K562 (cell line): ENCODE results near the gene PLXNA2. TPM values are rescaled to one million over a fixed set of nuclear protein-coding genes. Genes with fewer than 3 reads are reported as not detected.

Experiments
- ATAC-seq: fragments of 200-7000 bp; cut with Tn5 transposase; 3 replicates; pipeline ENCODE4 v1.9.1; 2020; ENCODE audit warnings: moderate library complexity
- BruUV-seq: library from RNA; stranded (reverse); fragments of 400-500 nt; replicated peaks from 2 replicates; lab custom pipeline; 2021; lab: Mats Ljungman, UMichigan
- CTCF ChIA-PET: fragments of 300-600 bp; formaldehyde crosslinking; extraction: SDS; loops from one replicate; lab custom pipeline; 2021; ENCODE audit warnings: low intra/inter-chr PET ratio; lab: Yijun Ruan, JAX
- POLR2A ChIA-PET: fragments of 300-600, 350-650 bp; sonication (Branson Sonifier 250); formaldehyde crosslinking; extraction: SDS; loops from one replicate; lab custom pipeline; 2021; ENCODE audit warnings: antibody characterized with exemption, inconsistent platforms; lab: Yijun Ruan, JAX
- DNase-seq, 4 experiments: peaks; one replicate each; pipeline versions ENCODE4 v3.0.0 to v3.0.0-alpha.2; 2011 to 2018; ENCODE audit warnings: low spot score in 3 of 4, mixed read lengths in 3 of 4; ENCODE audit errors: extremely low read depth in 1 of 4
- FAIRE-seq: peaks from 2 replicates; lab custom pipeline; 2011; peaks lifted over from hg19 to GRCh38; lab: Jason Lieb, UNC
- H2AFZ ChIP-seq: 2 replicates; pipeline ENCODE4 v1.6.0; 2011; ENCODE audit warnings: low read depth, low read length, control low read depth, inconsistent platforms
- H3K27ac ChIP-seq: fragments of 200-600 bp; 3 replicates; pipeline ENCODE4 v1.8.0; 2011; ENCODE audit warnings: low read depth, mild to moderate bottlenecking, control low read depth, inconsistent platforms, low read length, moderate library complexity, mixed read lengths; ENCODE audit errors: extremely low read depth
- H3K27me3 ChIP-seq, 2 experiments: fragments of 300-600 bp in 1 of 2; 2 replicates in 1 of 2; 3 replicates in 1 of 2; pipeline versions ENCODE4 v1.6.0 to v1.8.0; 2011; ENCODE audit warnings: inconsistent platforms in 2 of 2, low read length in 2 of 2, mild to moderate bottlenecking in 1 of 2, mixed read lengths in 1 of 2, moderate library complexity in 1 of 2; ENCODE audit not compliant: control insufficient read depth in 2 of 2, insufficient read depth in 2 of 2
- H3K36me3 ChIP-seq: fragments of 300-600 bp; 3 replicates; pipeline ENCODE4 v1.8.0; 2011; ENCODE audit warnings: mild to moderate bottlenecking, low read length, inconsistent platforms; ENCODE audit not compliant: control insufficient read depth, insufficient read depth
- H3K4me1 ChIP-seq, 2 experiments: fragments of 200-600 bp in 1 of 2; replicated peaks in 1 of 2; 2 replicates in 1 of 2; 3 replicates in 1 of 2; pipeline versions ENCODE4 v1.5.1 to v1.8.0; 2011; ENCODE audit warnings: inconsistent platforms in 2 of 2, low read length in 2 of 2, mild to moderate bottlenecking in 1 of 2, mixed read lengths in 1 of 2, moderate library complexity in 1 of 2; ENCODE audit not compliant: control insufficient read depth in 2 of 2, insufficient read depth in 2 of 2
- H3K4me2 ChIP-seq: 2 replicates; pipeline ENCODE4 v1.6.1; 2011; ENCODE audit warnings: low read length, control low read depth, inconsistent platforms, mixed read lengths; ENCODE audit not compliant: insufficient read depth
- H3K4me3 ChIP-seq: fragments of 200-600 bp; sonication (generic), shearing (Covaris generic); 2 replicates; pipeline ENCODE4 v1.5.1; 2016; ENCODE audit warnings: control low read depth, inconsistent platforms
- H3K79me2 ChIP-seq: fragments of 200-600 bp; 3 replicates; pipeline ENCODE4 v1.8.0; 2011; ENCODE audit warnings: low read length, inconsistent platforms; ENCODE audit not compliant: control insufficient read depth, insufficient read depth
- H3K9ac ChIP-seq, 2 experiments: 2 replicates each; pipeline versions ENCODE4 v1.6.0 to v1.6.1; 2011; ENCODE audit warnings: low read depth in 2 of 2, low read length in 2 of 2, control low read depth in 1 of 2, inconsistent platforms in 1 of 2, mild to moderate bottlenecking in 1 of 2, mixed read lengths in 1 of 2; ENCODE audit not compliant: insufficient read depth in 1 of 2
- H3K9me1 ChIP-seq: one replicate; pipeline ENCODE4 v1.6.0; 2011; ENCODE audit warnings: inconsistent platforms, mild to moderate bottlenecking, low read length, moderate library complexity; ENCODE audit not compliant: control insufficient read depth, insufficient read depth
- H3K9me3 ChIP-seq: replicated peaks from 2 replicates; pipeline ENCODE4 v1.5.1; 2011; ENCODE audit warnings: low read depth, low read length, inconsistent platforms; ENCODE audit not compliant: control insufficient read depth, insufficient read depth
- H4K20me1 ChIP-seq: replicated peaks from 2 replicates; pipeline ENCODE4 v1.6.1; 2011; ENCODE audit warnings: low read length, inconsistent platforms, mixed read lengths; ENCODE audit not compliant: control insufficient read depth, insufficient read depth
- CEBPB ChIP-seq: fragments of 450-650 bp; IDR thresholded peaks from 2 replicates; pipeline ENCODE4 v1.6.1; 2016; ENCODE audit warnings: missing genetic modification characterization, missing compliant biosample characterization
- CSDE1 ChIP-seq, 2 experiments: fragments of 450-650 bp; IDR thresholded peaks; 2 replicates each; pipeline ENCODE4 v1.6.1; 2016; ENCODE audit warnings: mild to moderate bottlenecking in 1 of 2
- GATA2 ChIP-seq: sonication (generic); formaldehyde crosslinking; IDR thresholded peaks from 2 replicates; pipeline ENCODE4 v1.4.0; 2020; ENCODE audit warnings: mild to moderate bottlenecking, missing genetic modification reagents
- HDAC2 ChIP-seq: fragments of 450-650 bp; IDR thresholded peaks from 2 replicates; pipeline ENCODE4 v1.6.1; 2016; ENCODE audit warnings: mild to moderate bottlenecking
- HNRNPK ChIP-seq: fragments of 200-400 bp; formaldehyde crosslinking; IDR thresholded peaks from one replicate; pipeline ENCODE4 v1.6.1; 2018; ENCODE audit warnings: mild to moderate bottlenecking, low read depth, low read length; ENCODE audit not compliant: poor library complexity, severe bottlenecking
- JUNB ChIP-seq: fragments of 450-650 bp; formaldehyde crosslinking; conservative IDR thresholded peaks from 2 replicates; pipeline ENCODE4 v1.4.0; 2020; ENCODE audit warnings: mild to moderate bottlenecking
- ZNF717 ChIP-seq: fragments of 250-450 bp; sonication (Bioruptor Pico); IDR thresholded peaks from 2 replicates; pipeline ENCODE4 v1.5.0; 2021
- WGBS: fragments of 100-300 bp; shearing (Covaris generic); methylation state at CpG from one replicate; pipeline ENCODE4 v1.1.6; 2016; ENCODE audit warnings: low coverage, mixed read lengths; ENCODE audit not compliant: insufficient coverage; ENCODE audit errors: missing lambda C conversion rate; 5-methylcytosine and 5-hydroxymethylcytosine counted together
- in situ Hi-C: fragments of 300-500 bp; cut with MboI; formaldehyde crosslinking; loops from 4 replicates; pipeline ENCODE4 v1.15.0; 2018; ENCODE audit warnings: inconsistent platforms, mixed read lengths
- intact Hi-C: fragments of 100-400 bp; cut with micrococcal nuclease; formaldehyde crosslinking; loops from 2 replicates; pipeline ENCODE4 v1.14.2; 2022
- polyA plus RNA-seq, 8 experiments: library from polyadenylated mRNA; depleted of rRNA in 4 of 8; stranded (reverse) in 5 of 8; unstranded in 3 of 8; fragments of >200 nt; fragmentation: Nextera tagmentation in 2 of 8; fragmentation: Illumina TruSeq in 1 of 8; extraction: Ambion mirVana in 2 of 8; extraction: Trizol in 1 of 8; gene quantifications; 2 replicates each; pipeline versions ENCODE4 v1.2.1 to v1.2.3, GENCODE V29; 2011 to 2014; ENCODE audit warnings: inconsistent platforms in 1 of 8, missing spikeins in 1 of 8
- total RNA-seq, 7 experiments: library from RNA; depleted of rRNA in 6 of 7; stranded (reverse); fragments of >200 nt in 6 of 7; fragmentation: Illumina TruSeq in 2 of 7; extraction: Trizol in 2 of 7; gene quantifications; 2 replicates each; pipeline versions ENCODE4 v1.2.1 to v1.2.3, GENCODE V29; 2011 to 2021; ENCODE audit warnings: low replicate concordance in 1 of 7
- TF ChIP-seq, protein P1 (sequence below): sonication (generic); formaldehyde crosslinking; IDR thresholded peaks from 2 replicates; pipeline ENCODE4 v1.8.1; 2023; ENCODE audit warnings: mild to moderate bottlenecking, missing genetic modification reagents
- TF ChIP-seq, protein P2 (sequence below): sonication (generic); formaldehyde crosslinking; IDR thresholded peaks from 2 replicates; pipeline ENCODE4 v1.9.0; 2022; ENCODE audit warnings: mild to moderate bottlenecking, missing genetic modification reagents

The PLXNA2 gene
- total and polyA plus RNA-seq, 9 of the 15 experiments (the other 6 are each of a cell fraction or from before 2014, with no cell fraction given): 0.01 to 1.3 (median 0.32) TPM

GRCh38 chr1:208084220-208084619 is 160.0 kb downstream of the PLXNA2 start:
- CTCF ChIA-PET: no interaction called here

GRCh38 chr1:208083715-208084085 is 160.5 kb downstream of the PLXNA2 start:
- no peak for FAIRE-seq
- Histone ChIP-seq H3K79me2 (no peaks in the 10 kb centered on the region), H3K9me1 (no peaks in the 10 kb centered on the region), H3K9me3 (no peaks in the 10 kb centered on the region), H3K27me3 (peaks cover 65 to 71% of the 10 kb centered on the region in 2 experiments), H3K4me1 (0 out of 5 replicates have a peak, but pooled peaks cover 0 to 2% of the 10 kb centered on the region in 2 experiments), H3K4me2 (no peak overlapping the region), H3K36me3 (no peaks in the 10 kb centered on the region), H2AFZ (no peak overlapping the region), H3K9ac (no peak overlapping the region), H4K20me1 (peaks cover 4% of the 10 kb centered on the region; the same call in 1 of the 2 replicates), H3K4me3 (no peak overlapping the region), H3K27ac (no peak overlapping the region)
- DNase-seq: no peak
- BruUV-seq: no TSS peak
- in situ Hi-C loops (no loop called here), intact Hi-C loops (no loop called here)
- ChIA-PET CTCF (no interaction called here), POLR2A (interaction anchor here (1.0 kb wide), 1 partner anchor 11 kb away, joined by 3 read pairs; no protein-coding TSS in a partner anchor)
- ATAC-seq: no peak
- 14% methylated on average over 2 of the region's 2 CpGs for WGBS
- no peak for TF ChIP-seq HNRNPK
- TF ChIP-seq GATA2 (CRISPR knock-in tag): no peak
- TF ChIP-seq, protein P1, sequence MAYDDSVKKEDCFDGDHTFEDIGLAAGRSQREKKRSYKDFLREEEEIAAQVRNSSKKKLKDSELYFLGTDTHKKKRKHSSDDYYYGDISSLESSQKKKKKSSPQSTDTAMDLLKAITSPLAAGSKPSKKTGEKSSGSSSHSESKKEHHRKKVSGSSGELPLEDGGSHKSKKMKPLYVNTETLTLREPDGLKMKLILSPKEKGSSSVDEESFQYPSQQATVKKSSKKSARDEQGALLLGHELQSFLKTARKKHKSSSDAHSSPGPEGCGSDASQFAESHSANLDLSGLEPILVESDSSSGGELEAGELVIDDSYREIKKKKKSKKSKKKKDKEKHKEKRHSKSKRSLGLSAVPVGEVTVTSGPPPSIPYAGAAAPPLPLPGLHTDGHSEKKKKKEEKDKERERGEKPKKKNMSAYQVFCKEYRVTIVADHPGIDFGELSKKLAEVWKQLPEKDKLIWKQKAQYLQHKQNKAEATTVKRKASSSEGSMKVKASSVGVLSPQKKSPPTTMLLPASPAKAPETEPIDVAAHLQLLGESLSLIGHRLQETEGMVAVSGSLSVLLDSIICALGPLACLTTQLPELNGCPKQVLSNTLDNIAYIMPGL: no peak
- TF ChIP-seq, protein P2, sequence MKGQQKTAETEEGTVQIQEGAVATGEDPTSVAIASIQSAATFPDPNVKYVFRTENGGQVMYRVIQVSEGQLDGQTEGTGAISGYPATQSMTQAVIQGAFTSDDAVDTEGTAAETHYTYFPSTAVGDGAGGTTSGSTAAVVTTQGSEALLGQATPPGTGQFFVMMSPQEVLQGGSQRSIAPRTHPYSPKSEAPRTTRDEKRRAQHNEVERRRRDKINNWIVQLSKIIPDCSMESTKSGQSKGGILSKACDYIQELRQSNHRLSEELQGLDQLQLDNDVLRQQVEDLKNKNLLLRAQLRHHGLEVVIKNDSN (CRISPR knock-in tag): no peak
- TF ChIP-seq JUNB: no peak
- TF ChIP-seq CSDE1 (IDR thresholded peaks at IDR 0.05): no peak
- no peak for TF ChIP-seq CEBPB (tag)
- no peak for TF ChIP-seq ZNF717

More at GRCh38 chr1:208084220-208084619, 160.0 kb downstream of the PLXNA2 start:
- no peak overlapping the region for H3K4me3 ChIP-seq
- H3K9me3 ChIP-seq: no peaks in the 10 kb centered on the region
- in situ Hi-C loops (no loop called here), intact Hi-C loops (no loop called here)
- no TSS peak for BruUV-seq
- ATAC-seq: no peak; the same call in 2 of the 3 replicates
- POLR2A ChIA-PET: interaction anchor here (0.6 kb wide), 2 partner anchors 9 to 61 kb away, joined by 3 to 4 read pairs; no protein-coding TSS in a partner anchor
- H4K20me1 ChIP-seq: peaks cover 4% of the 10 kb centered on the region; the same call in 1 of the 2 replicates
- H3K4me2 ChIP-seq: no peak overlapping the region
- H3K9ac ChIP-seq: no peak overlapping the region
- H3K9me1 ChIP-seq: no peaks in the 10 kb centered on the region
- no peak for TF ChIP-seq HDAC2
- no peaks in the 10 kb centered on the region for H3K79me2 ChIP-seq
- H3K27me3 ChIP-seq: peaks cover 60 to 66% of the 10 kb centered on the region in 2 experiments
- 0 out of 5 replicates have a peak, but pooled peaks cover 0 to under 1% of the 10 kb centered on the region in 2 experiments for H3K4me1 ChIP-seq
- no peak overlapping the region for H3K27ac ChIP-seq
- H2AFZ ChIP-seq: no peak overlapping the region
- no peaks in the 10 kb centered on the region for H3K36me3 ChIP-seq
- no peak for FAIRE-seq
- no peak for DNase-seq
- 5% methylated on average over 16 of the region's 16 CpGs for WGBS
